Mesothelial cell of epicardium (in vitro differentiated cells): Measurements from ENCODE around the gene MAP4. TPM values are rescaled to one million over a fixed set of nuclear protein-coding genes. Genes with fewer than 3 reads are reported as not detected.

Experiments used
- DNase-seq, 2 experiments: peaks; one replicate each; pipeline ENCODE4 v3.0.0; 2021; ENCODE audit warnings: low spot score in 2 of 2; ENCODE audit not compliant: unreplicated experiment in 2 of 2
- H3K27ac Mint-ChIP-seq: 2 replicates; pipeline ENCODE4 v1.8.0; 2021; ENCODE audit warnings: mixed read lengths
- H3K27me3 Mint-ChIP-seq: 2 replicates; pipeline ENCODE4 v1.8.0; 2021; ENCODE audit warnings: low read depth, mixed read lengths
- H3K36me3 Mint-ChIP-seq: 2 replicates; pipeline ENCODE4 v1.8.0; 2021; ENCODE audit warnings: mixed read lengths
- H3K4me1 Mint-ChIP-seq: 2 replicates; pipeline ENCODE4 v1.8.0; 2021; ENCODE audit warnings: mixed read lengths
- H3K4me3 Mint-ChIP-seq: 2 replicates; pipeline ENCODE4 v1.8.0; 2021; ENCODE audit warnings: mild to moderate bottlenecking, moderate library complexity, mixed read lengths
- H3K9me3 Mint-ChIP-seq: 2 replicates; pipeline ENCODE4 v1.8.0; 2021; ENCODE audit warnings: mixed read lengths
- microRNA-seq: library from miRNA; unstranded; fragments of <30 nt; microRNA quantifications from one replicate; pipeline ENCODE4 v1.2.0, GENCODE V29; 2021; ENCODE audit warnings: inconsistent platforms, mixed read lengths
- total RNA-seq: library from RNA; stranded (reverse); gene quantifications from 3 replicates; pipeline ENCODE4 v1.2.1, GENCODE V29; 2021
- TF ChIP-seq, protein P1 (sequence below): fragments of 200-600 bp; sonication (generic); IDR thresholded peaks from one replicate; pipeline ENCODE4 v1.5.0; 2021; ENCODE audit warnings: antibody characterized with exemption; ENCODE audit not compliant: unreplicated experiment

The MAP4 gene
- total RNA-seq, 1 donor from 2014 or later: 153 TPM

- Mint-ChIP-seq H3K9me3 (peaks cover 5% of the 10 kb centered on the region), H3K4me3 (no peak overlapping the region), H3K27ac (peak overlapping the region; percentile 87), H3K4me1 (no peaks in the 10 kb centered on the region), H3K36me3 (peaks cover 32% of the 10 kb centered on the region), H3K27me3 (no peaks in the 10 kb centered on the region)
- DNase-seq: no peak
- TF ChIP-seq, protein P1, sequence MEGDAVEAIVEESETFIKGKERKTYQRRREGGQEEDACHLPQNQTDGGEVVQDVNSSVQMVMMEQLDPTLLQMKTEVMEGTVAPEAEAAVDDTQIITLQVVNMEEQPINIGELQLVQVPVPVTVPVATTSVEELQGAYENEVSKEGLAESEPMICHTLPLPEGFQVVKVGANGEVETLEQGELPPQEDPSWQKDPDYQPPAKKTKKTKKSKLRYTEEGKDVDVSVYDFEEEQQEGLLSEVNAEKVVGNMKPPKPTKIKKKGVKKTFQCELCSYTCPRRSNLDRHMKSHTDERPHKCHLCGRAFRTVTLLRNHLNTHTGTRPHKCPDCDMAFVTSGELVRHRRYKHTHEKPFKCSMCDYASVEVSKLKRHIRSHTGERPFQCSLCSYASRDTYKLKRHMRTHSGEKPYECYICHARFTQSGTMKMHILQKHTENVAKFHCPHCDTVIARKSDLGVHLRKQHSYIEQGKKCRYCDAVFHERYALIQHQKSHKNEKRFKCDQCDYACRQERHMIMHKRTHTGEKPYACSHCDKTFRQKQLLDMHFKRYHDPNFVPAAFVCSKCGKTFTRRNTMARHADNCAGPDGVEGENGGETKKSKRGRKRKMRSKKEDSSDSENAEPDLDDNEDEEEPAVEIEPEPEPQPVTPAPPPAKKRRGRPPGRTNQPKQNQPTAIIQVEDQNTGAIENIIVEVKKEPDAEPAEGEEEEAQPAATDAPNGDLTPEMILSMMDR: no peak
These were observed 202.6 kb downstream of the MAP4 start for GRCh38 chr3:47813551-47814177.

DNA sequence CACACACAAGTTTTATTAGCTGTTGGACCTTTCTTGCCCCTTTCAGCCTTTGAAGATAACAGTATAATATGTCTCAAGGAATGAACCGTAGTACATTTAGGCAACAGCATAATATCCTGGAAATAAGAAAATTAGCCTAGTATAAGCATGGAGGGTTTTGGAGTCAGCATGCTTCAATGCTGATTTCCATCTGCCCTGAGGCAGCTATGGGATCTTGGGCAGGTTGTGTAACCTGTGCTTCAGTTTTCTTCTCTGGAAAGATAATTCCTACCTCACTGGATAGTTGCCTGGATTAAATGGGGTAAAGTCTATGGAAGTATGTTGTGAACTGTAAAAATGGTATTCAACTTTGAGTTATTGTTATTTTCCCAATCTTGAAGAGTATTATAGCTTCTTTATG lies 211.6 kb downstream of the MAP4 start:
- Mint-ChIP-seq H3K36me3 (peaks cover 10% of the 10 kb centered on the region), H3K4me3 (peak overlapping the region; percentile 98), H3K9me3 (no peaks in the 10 kb centered on the region), H3K27ac (peak overlapping the region; percentile 99), H3K4me1 (peaks cover 22% of the 10 kb centered on the region), H3K27me3 (no peaks in the 10 kb centered on the region)
- TF ChIP-seq, protein P1: no peak
- no peak for DNase-seq

DNA sequence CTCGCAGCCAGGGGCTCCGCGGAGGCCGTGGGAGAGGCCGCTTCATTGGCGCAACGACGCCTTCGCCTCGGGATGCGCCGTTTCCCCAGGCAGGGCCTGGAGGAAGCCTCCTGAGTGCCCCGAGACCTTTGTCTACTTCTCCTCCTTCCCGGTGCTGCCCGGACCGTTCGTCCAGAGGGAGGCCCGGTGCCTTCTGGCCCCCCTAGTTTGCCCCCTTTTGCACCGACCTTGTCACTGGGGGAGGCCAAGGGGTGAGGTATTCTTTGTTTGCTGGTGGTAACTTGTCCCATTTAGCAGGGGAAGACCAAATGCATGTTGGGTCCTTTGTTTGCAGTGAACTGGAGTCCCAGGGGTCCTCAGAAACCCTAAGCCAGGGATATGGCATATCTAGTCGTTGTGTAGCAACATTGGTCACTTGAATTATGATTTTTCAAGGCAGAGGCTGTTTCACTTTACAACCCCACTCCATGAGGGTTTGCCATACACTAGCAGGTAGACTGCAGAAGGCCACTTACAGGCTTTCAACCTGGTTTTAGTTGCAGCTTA lies 212.7 kb downstream of the MAP4 start:
- Mint-ChIP-seq H3K4me3 (peak overlapping the region; percentile 98), H3K27ac (peak overlapping the region; percentile 99), H3K9me3 (no peaks in the 10 kb centered on the region), H3K4me1 (peaks cover 22% of the 10 kb centered on the region), H3K27me3 (no peaks in the 10 kb centered on the region), H3K36me3 (peaks cover 7% of the 10 kb centered on the region)
- TF ChIP-seq, protein P1: no peak
- DNase-seq: no peak

DNA sequence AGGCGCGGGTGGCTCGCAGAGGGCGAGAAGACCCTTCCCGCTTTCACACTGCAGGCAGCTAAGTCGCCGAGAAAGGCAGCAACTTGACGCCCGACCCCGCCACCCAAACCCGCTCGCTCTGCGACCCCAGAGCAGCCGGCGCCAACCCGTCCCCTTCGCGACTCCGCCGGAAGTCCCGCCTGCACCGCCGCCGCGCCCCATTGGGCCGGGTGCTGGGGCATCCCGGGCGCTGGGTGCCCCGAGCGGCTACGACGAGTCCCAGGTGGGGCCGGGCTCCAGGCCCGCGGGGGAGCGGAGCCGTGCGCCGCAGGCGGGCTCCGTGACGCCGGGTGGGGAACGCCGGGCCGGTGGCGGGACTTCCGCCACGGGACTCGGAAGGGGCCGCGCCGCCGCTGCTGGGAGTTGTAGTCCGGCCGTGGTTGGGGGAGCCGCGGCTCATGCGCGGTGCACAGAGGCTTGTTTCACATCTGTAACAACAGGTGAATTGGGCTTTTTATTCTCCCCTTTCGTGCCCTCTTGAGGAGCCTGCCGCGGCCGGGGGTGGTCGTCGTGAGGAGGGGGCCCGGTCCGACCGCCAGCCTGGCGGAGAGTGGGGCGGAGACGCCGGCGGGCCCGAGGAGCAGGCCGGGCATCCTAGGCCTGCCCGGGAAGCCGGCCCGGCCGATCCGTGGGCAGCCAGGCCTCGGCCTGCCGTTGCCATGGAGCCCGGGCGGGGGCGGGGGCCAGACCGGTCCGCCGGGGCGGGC lies 213.3 kb downstream of the MAP4 start, which contains the start of gene DHX30:
Gene DHX30, plus strand, starts transcription at position 405 of the 746 bp plus-strand sequence. CDS start 7,546 bp downstream, outside the sequence.
- Mint-ChIP-seq H3K9me3 (no peaks in the 10 kb centered on the region), H3K27ac (peak within 1 kb of the TSS; percentile 100), H3K4me1 (peaks cover 22% of the 10 kb centered on the region), H3K4me3 (peak within 1 kb of the TSS; percentile 98), H3K36me3 (peaks cover 7% of the 10 kb centered on the region), H3K27me3 (no peaks in the 10 kb centered on the region)
- DNase-seq: peak; percentile 73 to 84
- TF ChIP-seq, protein P1: no peak

Small RNA genes lying within 50 kb of the gene (microRNA-seq; reads per million reads assigned to microRNA genes)
- 1,624 reads per million, percentile 84 among the genes with 10 or more reads in this experiment for gene MIR1226

Other genes with a start within 250 kb of the MAP4 start
- 215 to 234 TPM (median 222 TPM) in 3 replicates for gene SMARCC1, start 234.5 kb downstream of the MAP4 start, total RNA-seq
- 114 to 122 TPM (median 114 TPM) in 3 replicates for gene DHX30, start 213.3 kb downstream of the MAP4 start, total RNA-seq
- 12.1 to 13.1 TPM (median 13.0 TPM) in 3 replicates for gene CDC25A, start 172.0 kb upstream of the MAP4 start, total RNA-seq
- not detected in 3 replicates for gene CAMP, start 207.1 kb upstream of the MAP4 start, total RNA-seq
- gene ZNF589, start 224.7 kb upstream of the MAP4 start, total RNA-seq: 18.9 to 24.1 TPM (median 22.3 TPM) in 3 replicates